Body of pancreas (tissue), 4 donors: ENCODE data around the gene ZNF71.

Experiments used
- POLR2A ChIP-seq, 3 donors: fragments of 450-650 bp; IDR thresholded peaks; one replicate each; pipeline ENCODE4 v1.6.1; 2016; ENCODE audit warnings: antibody characterized with exemption in 3 of 3, mild to moderate bottlenecking in 2 of 3
- TF ChIP-seq, protein P1 (sequence below), 7 experiments: fragments of 450-650 bp in 4 of 7; fragments of 200-600 bp in 3 of 7; sonication (generic) in 3 of 7; IDR thresholded peaks; one replicate each; pipeline ENCODE4 v1.5.1; 2016 to 2019; ENCODE audit warnings: antibody characterized with exemption in 7 of 7

- no peak for TF ChIP-seq POLR2A (IDR thresholded peaks at IDR 0.05)
- TF ChIP-seq, protein P1, sequence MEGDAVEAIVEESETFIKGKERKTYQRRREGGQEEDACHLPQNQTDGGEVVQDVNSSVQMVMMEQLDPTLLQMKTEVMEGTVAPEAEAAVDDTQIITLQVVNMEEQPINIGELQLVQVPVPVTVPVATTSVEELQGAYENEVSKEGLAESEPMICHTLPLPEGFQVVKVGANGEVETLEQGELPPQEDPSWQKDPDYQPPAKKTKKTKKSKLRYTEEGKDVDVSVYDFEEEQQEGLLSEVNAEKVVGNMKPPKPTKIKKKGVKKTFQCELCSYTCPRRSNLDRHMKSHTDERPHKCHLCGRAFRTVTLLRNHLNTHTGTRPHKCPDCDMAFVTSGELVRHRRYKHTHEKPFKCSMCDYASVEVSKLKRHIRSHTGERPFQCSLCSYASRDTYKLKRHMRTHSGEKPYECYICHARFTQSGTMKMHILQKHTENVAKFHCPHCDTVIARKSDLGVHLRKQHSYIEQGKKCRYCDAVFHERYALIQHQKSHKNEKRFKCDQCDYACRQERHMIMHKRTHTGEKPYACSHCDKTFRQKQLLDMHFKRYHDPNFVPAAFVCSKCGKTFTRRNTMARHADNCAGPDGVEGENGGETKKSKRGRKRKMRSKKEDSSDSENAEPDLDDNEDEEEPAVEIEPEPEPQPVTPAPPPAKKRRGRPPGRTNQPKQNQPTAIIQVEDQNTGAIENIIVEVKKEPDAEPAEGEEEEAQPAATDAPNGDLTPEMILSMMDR (IDR thresholded peaks at IDR 0.05): no peak
Measured at GRCh38 chr19:56623006-56623405, 27.9 kb downstream of the ZNF71 start.
